HepG2 (cell line): Measurements from ENCODE around the gene EXOC1. TPM values are rescaled to one million over a fixed set of nuclear protein-coding genes. Genes with fewer than 3 reads are reported as not detected.
"Not testable (repeated sequence)": the region's sequence is repeated elsewhere in the genome, so short reads cannot be mapped to it uniquely, and the experiment has no call there.

Experiments
- ATAC-seq: fragments of 200-7000 bp; cut with Tn5 transposase; 3 replicates; pipeline ENCODE4 v1.9.1; 2020; ENCODE audit warnings: mild to moderate bottlenecking, moderate library complexity
- BruUV-seq: library from RNA; stranded (reverse); fragments of 400-500 nt; replicated peaks from 2 replicates; lab custom pipeline; 2021; lab: Mats Ljungman, UMichigan
- CTCF ChIA-PET: fragments of 300-600 bp; formaldehyde crosslinking; extraction: SDS; loops from one replicate; lab custom pipeline; 2021; ENCODE audit warnings: low total read pairs, inconsistent platforms, low intra/inter-chr PET ratio; lab: Yijun Ruan, JAX
- POLR2A ChIA-PET: fragments of 350-600 bp; sonication (Branson Sonifier 250); formaldehyde crosslinking; loops from one replicate; lab custom pipeline; 2020; ENCODE audit warnings: antibody characterized with exemption, inconsistent platforms; lab: Yijun Ruan, JAX
- DNase-seq: peaks from one replicate; pipeline ENCODE4 v3.0.0-alpha.2; 2015; ENCODE audit warnings: low spot score
- FAIRE-seq: peaks from 3 replicates; lab custom pipeline; 2011; peaks lifted over from hg19 to GRCh38; lab: Jason Lieb, UNC
- H2AFZ ChIP-seq: one replicate; pipeline ENCODE4 v1.6.1; 2011; ENCODE audit warnings: low read length, inconsistent platforms
- H3K27ac ChIP-seq: fragments of 300-600 bp; 3 replicates; pipeline ENCODE4 v1.8.0; 2011; ENCODE audit warnings: mixed run types, mild to moderate bottlenecking, mixed read lengths, low read length, inconsistent platforms; ENCODE audit not compliant: insufficient read depth; ENCODE audit errors: extremely low read length
- H3K27me3 ChIP-seq, 2 experiments: fragments of 200-600 bp in 1 of 2; 2 replicates in 1 of 2; 3 replicates in 1 of 2; pipeline versions ENCODE4 v1.6.0 to v1.8.0; 2011; ENCODE audit warnings: low read length in 2 of 2, mild to moderate bottlenecking in 2 of 2, moderate library complexity in 2 of 2, inconsistent platforms in 1 of 2; ENCODE audit not compliant: insufficient read depth in 2 of 2, control insufficient read depth in 1 of 2
- H3K36me3 ChIP-seq, 2 experiments: fragments of 200-600 bp in 1 of 2; replicated peaks in 1 of 2; 2 replicates in 1 of 2; 3 replicates in 1 of 2; pipeline versions ENCODE4 v1.5.1 to v1.8.0; 2011; ENCODE audit warnings: low read length in 2 of 2, inconsistent platforms in 1 of 2; ENCODE audit not compliant: insufficient read depth in 2 of 2, control insufficient read depth in 1 of 2
- H3K4me1 ChIP-seq: 2 replicates; pipeline ENCODE4 v1.5.1; 2012; ENCODE audit warnings: low read length, inconsistent platforms; ENCODE audit not compliant: insufficient read depth
- H3K4me2 ChIP-seq: 2 replicates; pipeline ENCODE4 v1.6.0; 2011; ENCODE audit warnings: low read depth, low read length, inconsistent platforms
- H3K4me3 ChIP-seq, 3 experiments: fragments of 200-600 bp in 1 of 3; sonication (generic), shearing (Covaris generic) in 1 of 3; replicated peaks in 1 of 3; 2 replicates each; pipeline ENCODE4 v1.5.1; 2011 to 2016; ENCODE audit warnings: low read length in 3 of 3, inconsistent platforms in 2 of 3, low read depth in 2 of 3, mild to moderate bottlenecking in 2 of 3, control low read depth in 1 of 3, mixed read lengths in 1 of 3; ENCODE audit not compliant: insufficient read depth in 1 of 3
- H3K79me2 ChIP-seq: one replicate; pipeline ENCODE4 v1.6.1; 2011; ENCODE audit warnings: low read length, inconsistent platforms; ENCODE audit not compliant: insufficient read depth
- H3K9ac ChIP-seq: 2 replicates; pipeline ENCODE4 v1.6.0; 2011; ENCODE audit warnings: mild to moderate bottlenecking, low read depth, low read length, inconsistent platforms; ENCODE audit not compliant: insufficient read depth
- H3K9me3 ChIP-seq: 2 replicates; pipeline ENCODE4 v1.5.1; 2012; ENCODE audit warnings: mild to moderate bottlenecking, low read length
- H4K20me1 ChIP-seq: 2 replicates; pipeline ENCODE4 v1.6.0; 2011; ENCODE audit warnings: inconsistent platforms, mild to moderate bottlenecking, low read length, moderate library complexity; ENCODE audit not compliant: insufficient read depth
- IRF2 ChIP-seq: IDR thresholded peaks from 2 replicates; pipeline ENCODE4 v1.6.1; 2018; ENCODE audit warnings: missing genetic modification reagents, missing compliant biosample characterization
- PRPF4 ChIP-seq: fragments of 200-400 bp; formaldehyde crosslinking; IDR thresholded peaks from 2 replicates; pipeline ENCODE4 v1.6.1; 2016; ENCODE audit warnings: low read length, low read depth; ENCODE audit not compliant: poor library complexity, severe bottlenecking
- STAG1 ChIP-seq: sonication (generic); formaldehyde crosslinking; IDR thresholded peaks from 2 replicates; pipeline ENCODE4 v1.4.0; 2020; ENCODE audit warnings: missing genetic modification reagents
- ZFY ChIP-seq: sonication (generic); formaldehyde crosslinking; IDR thresholded peaks from 2 replicates; pipeline ENCODE4 v1.4.0; 2020; ENCODE audit warnings: missing genetic modification reagents
- WGBS: methylation state at CpG from one replicate; pipeline ENCODE4 v1.1.6; 2017; ENCODE audit warnings: low lambda C conversion rate; 5-methylcytosine and 5-hydroxymethylcytosine counted together
- in situ Hi-C: cut with HindIII; loops from 2 replicates; pipeline ENCODE4 v1.10.0; 2017; ENCODE audit warnings: low pct_unique_long_range_greater_than_20kb; ENCODE audit not compliant: extremely low pct_ligation_motif_present
- intact Hi-C: fragments of 100-400 bp; cut with micrococcal nuclease; formaldehyde crosslinking; loops from one replicate; pipeline ENCODE4 v1.10.0; 2022; ENCODE audit not compliant: unreplicated experiment
- polyA plus RNA-seq, 8 experiments: library from polyadenylated mRNA; depleted of rRNA in 3 of 8; stranded (reverse) in 7 of 8; unstranded in 1 of 8; fragments of >200 nt; fragmentation: Illumina TruSeq in 4 of 8; extraction: Trizol in 4 of 8; gene quantifications; 2 replicates each; pipeline versions ENCODE4 v1.2.1 to v1.2.3, GENCODE V29; 2011 to 2016; ENCODE audit warnings: low read depth in 4 of 8, missing spikeins in 1 of 8, mixed read lengths in 1 of 8; ENCODE audit not compliant: insufficient read depth in 1 of 8
- total RNA-seq, 5 experiments: library from RNA; depleted of rRNA; stranded (reverse); fragments of >200 nt; fragmentation: Illumina TruSeq; extraction: Trizol; gene quantifications; 2 replicates each; pipeline ENCODE4 v1.2.3, GENCODE V29; 2016; ENCODE audit warnings: low read depth in 1 of 5
- TF ChIP-seq, protein P1 (sequence below): sonication (generic); formaldehyde crosslinking; IDR thresholded peaks from 2 replicates; pipeline ENCODE4 v1.5.0; 2020; ENCODE audit warnings: mild to moderate bottlenecking, missing genetic modification reagents, borderline replicate concordance
- TF ChIP-seq, protein P2 (sequence below): sonication (generic); formaldehyde crosslinking; conservative IDR thresholded peaks from 2 replicates; pipeline ENCODE4 v1.4.0; 2020; ENCODE audit warnings: missing genetic modification reagents
- TF ChIP-seq, protein P3 (sequence below): sonication (generic); formaldehyde crosslinking; IDR thresholded peaks from 2 replicates; pipeline ENCODE4 v1.5.0; 2020; ENCODE audit warnings: missing genetic modification reagents, mild to moderate bottlenecking, borderline replicate concordance
- TF ChIP-seq, protein P4 (sequence below): sonication (generic); formaldehyde crosslinking; IDR thresholded peaks from 2 replicates; pipeline ENCODE4 v1.5.0; 2020; ENCODE audit warnings: mild to moderate bottlenecking, missing genetic modification reagents, moderate library complexity

EXOC1 gene
- total and polyA plus RNA-seq, 2 of the 13 experiments (the other 11 are each of a cell fraction or from before 2014, with no cell fraction given) = 9.1 to 18.4 TPM

DNA sequence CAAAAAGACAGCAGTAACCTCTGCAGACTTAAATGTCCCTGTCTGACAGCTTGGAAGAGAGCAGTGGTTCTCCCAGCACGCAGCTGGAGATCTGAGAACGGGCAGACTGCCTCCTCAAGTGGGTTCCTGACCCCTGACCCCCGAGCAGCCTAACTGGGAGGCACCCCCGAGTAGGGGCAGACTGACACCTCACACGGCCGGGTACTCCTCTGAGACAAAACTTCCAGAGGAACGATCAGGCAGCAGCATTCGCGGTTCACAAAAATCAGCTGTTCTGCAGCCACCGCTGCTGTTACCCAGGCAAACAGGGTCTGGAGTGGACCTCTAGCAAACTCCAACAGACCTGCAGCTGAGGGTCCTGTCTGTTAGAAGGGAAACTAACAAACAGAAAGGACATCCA, 11.1 kb upstream of the EXOC1 start:
- H3K27me3 ChIP-seq, CTCF ChIA-PET, DNase-seq, H3K27ac ChIP-seq, H3K79me2 ChIP-seq, FAIRE-seq, in situ Hi-C loops, H2AFZ ChIP-seq, H3K9me3 ChIP-seq, H3K9ac ChIP-seq, ATAC-seq, H4K20me1 ChIP-seq, H3K36me3 ChIP-seq, intact Hi-C loops, BruUV-seq, H3K4me1 ChIP-seq: not testable (repeated sequence)
- Histone ChIP-seq H3K4me2 (peak overlapping the region; percentile 27; the same call in 1 of the 2 replicates), H3K4me3 (peak overlapping the region in 1 of 3 experiments; percentile 9; a peak in 1 of 6 replicates)
- WGBS = 0% methylated on average over 1 of the region's 10 CpGs
- TF ChIP-seq, protein P1, sequence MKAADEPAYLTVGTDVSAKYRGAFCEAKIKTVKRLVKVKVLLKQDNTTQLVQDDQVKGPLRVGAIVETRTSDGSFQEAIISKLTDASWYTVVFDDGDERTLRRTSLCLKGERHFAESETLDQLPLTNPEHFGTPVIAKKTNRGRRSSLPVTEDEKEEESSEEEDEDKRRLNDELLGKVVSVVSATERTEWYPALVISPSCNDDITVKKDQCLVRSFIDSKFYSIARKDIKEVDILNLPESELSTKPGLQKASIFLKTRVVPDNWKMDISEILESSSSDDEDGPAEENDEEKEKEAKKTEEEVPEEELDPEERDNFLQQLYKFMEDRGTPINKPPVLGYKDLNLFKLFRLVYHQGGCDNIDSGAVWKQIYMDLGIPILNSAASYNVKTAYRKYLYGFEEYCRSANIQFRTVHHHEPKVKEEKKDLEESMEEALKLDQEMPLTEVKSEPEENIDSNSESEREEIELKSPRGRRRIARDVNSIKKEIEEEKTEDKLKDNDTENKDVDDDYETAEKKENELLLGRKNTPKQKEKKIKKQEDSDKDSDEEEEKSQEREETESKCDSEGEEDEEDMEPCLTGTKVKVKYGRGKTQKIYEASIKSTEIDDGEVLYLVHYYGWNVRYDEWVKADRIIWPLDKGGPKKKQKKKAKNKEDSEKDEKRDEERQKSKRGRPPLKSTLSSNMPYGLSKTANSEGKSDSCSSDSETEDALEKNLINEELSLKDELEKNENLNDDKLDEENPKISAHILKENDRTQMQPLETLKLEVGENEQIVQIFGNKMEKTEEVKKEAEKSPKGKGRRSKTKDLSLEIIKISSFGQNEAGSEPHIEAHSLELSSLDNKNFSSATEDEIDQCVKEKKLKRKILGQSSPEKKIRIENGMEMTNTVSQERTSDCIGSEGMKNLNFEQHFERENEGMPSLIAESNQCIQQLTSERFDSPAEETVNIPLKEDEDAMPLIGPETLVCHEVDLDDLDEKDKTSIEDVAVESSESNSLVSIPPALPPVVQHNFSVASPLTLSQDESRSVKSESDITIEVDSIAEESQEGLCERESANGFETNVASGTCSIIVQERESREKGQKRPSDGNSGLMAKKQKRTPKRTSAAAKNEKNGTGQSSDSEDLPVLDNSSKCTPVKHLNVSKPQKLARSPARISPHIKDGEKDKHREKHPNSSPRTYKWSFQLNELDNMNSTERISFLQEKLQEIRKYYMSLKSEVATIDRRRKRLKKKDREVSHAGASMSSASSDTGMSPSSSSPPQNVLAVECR = 0 out of 2 replicates have a peak, but pooled peaks have one; percentile 19
- POLR2A ChIA-PET = interaction anchor here (1.5 kb wide), 1 partner anchor 9 kb away, joined by 4 read pairs; no protein-coding TSS in a partner anchor

DNA sequence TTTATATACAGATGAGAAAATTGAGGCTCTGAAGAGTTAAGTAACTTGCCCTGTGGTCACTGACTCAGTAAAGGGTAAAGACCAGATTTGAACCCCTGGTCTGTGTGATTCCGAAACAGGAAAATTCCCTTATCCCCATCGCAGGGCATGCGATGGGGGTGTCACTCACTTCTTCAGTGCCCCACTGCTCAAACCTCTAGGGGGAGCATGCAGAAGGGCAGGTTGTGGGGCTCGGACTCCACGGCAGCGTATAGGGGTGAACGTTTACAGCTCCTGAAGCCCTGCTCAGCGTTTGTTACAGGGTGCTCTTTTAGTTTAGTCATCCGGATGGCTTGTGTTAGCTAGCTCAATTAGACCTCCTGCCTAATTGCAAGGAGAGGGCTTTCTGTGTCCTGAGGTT, 3.7 kb upstream of the EXOC1 start:
- in situ Hi-C loops (loop anchor here (25.0 kb wide), 1 partner anchor 462 kb away; the partner anchor contains the start of gene TMEM165), intact Hi-C loops (loop anchor here (5.0 kb wide), 1 partner anchor 302 kb away; the partner anchor contains the start of gene CLOCK)
- Histone ChIP-seq H3K79me2 (peaks cover 7% of the 10 kb centered on the region), H3K4me3 (peak overlapping the region; percentile 21 to 43 (median 28); a peak in 4 of 6 replicates), H3K9ac (0 out of 2 replicates have a peak overlapping the region, but pooled peaks have one; percentile 8), H3K4me1 (peaks cover 42% of the 10 kb centered on the region), H4K20me1 (no peaks in the 10 kb centered on the region), H3K27ac (no peak overlapping the region), H3K36me3 (no peaks in the 10 kb centered on the region), H3K9me3 (no peaks in the 10 kb centered on the region), H3K27me3 (0 out of 5 replicates have a peak, but pooled peaks cover 0 to 2% of the 10 kb centered on the region in 2 experiments), H3K4me2 (peak overlapping the region; percentile 71), H2AFZ (peak overlapping the region; percentile 92)
- CTCF ChIA-PET = no interaction called here
- POLR2A ChIA-PET = interaction anchor here (1.1 kb wide), 1 partner anchor 304 kb away, joined by 3 read pairs; no protein-coding TSS in a partner anchor
- WGBS = 15% methylated on average over 3 of the region's 9 CpGs
- FAIRE-seq = no peak
- no peak for DNase-seq
- peak; percentile 15 for ATAC-seq
- BruUV-seq = no TSS peak
- TF ChIP-seq ZFY (CRISPR knock-in tag) (no peak), PRPF4 (no peak), STAG1 (CRISPR knock-in tag) (peak; percentile 7; the same call in 1 of the 2 replicates), IRF2 (CRISPR knock-in tag) (no peak)
- TF ChIP-seq, protein P2, sequence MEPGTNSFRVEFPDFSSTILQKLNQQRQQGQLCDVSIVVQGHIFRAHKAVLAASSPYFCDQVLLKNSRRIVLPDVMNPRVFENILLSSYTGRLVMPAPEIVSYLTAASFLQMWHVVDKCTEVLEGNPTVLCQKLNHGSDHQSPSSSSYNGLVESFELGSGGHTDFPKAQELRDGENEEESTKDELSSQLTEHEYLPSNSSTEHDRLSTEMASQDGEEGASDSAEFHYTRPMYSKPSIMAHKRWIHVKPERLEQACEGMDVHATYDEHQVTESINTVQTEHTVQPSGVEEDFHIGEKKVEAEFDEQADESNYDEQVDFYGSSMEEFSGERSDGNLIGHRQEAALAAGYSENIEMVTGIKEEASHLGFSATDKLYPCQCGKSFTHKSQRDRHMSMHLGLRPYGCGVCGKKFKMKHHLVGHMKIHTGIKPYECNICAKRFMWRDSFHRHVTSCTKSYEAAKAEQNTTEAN (CRISPR knock-in tag) = no peak
- TF ChIP-seq, protein P3, sequence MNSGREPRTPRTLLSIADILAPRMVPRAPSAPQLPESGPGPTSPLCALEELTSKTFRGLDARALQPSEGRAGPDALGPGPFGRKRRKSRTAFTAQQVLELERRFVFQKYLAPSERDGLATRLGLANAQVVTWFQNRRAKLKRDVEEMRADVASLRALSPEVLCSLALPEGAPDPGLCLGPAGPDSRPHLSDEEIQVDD (CRISPR knock-in tag) = no peak
- TF ChIP-seq, protein P4, sequence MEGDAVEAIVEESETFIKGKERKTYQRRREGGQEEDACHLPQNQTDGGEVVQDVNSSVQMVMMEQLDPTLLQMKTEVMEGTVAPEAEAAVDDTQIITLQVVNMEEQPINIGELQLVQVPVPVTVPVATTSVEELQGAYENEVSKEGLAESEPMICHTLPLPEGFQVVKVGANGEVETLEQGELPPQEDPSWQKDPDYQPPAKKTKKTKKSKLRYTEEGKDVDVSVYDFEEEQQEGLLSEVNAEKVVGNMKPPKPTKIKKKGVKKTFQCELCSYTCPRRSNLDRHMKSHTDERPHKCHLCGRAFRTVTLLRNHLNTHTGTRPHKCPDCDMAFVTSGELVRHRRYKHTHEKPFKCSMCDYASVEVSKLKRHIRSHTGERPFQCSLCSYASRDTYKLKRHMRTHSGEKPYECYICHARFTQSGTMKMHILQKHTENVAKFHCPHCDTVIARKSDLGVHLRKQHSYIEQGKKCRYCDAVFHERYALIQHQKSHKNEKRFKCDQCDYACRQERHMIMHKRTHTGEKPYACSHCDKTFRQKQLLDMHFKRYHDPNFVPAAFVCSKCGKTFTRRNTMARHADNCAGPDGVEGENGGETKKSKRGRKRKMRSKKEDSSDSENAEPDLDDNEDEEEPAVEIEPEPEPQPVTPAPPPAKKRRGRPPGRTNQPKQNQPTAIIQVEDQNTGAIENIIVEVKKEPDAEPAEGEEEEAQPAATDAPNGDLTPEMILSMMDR (CRISPR knock-in tag) = peak; percentile 42
